HG03342 (cell line): ENCODE results near the gene LRP2BP.

Experiments
- ATAC-seq: cut with Tn5 transposase; IDR thresholded peaks from one replicate; pipeline ENCODE4 v1.9.1; 2021; ENCODE audit warnings: mild to moderate bottlenecking, moderate library complexity; ENCODE audit not compliant: unreplicated experiment

Gene LRP2BP

DNA sequence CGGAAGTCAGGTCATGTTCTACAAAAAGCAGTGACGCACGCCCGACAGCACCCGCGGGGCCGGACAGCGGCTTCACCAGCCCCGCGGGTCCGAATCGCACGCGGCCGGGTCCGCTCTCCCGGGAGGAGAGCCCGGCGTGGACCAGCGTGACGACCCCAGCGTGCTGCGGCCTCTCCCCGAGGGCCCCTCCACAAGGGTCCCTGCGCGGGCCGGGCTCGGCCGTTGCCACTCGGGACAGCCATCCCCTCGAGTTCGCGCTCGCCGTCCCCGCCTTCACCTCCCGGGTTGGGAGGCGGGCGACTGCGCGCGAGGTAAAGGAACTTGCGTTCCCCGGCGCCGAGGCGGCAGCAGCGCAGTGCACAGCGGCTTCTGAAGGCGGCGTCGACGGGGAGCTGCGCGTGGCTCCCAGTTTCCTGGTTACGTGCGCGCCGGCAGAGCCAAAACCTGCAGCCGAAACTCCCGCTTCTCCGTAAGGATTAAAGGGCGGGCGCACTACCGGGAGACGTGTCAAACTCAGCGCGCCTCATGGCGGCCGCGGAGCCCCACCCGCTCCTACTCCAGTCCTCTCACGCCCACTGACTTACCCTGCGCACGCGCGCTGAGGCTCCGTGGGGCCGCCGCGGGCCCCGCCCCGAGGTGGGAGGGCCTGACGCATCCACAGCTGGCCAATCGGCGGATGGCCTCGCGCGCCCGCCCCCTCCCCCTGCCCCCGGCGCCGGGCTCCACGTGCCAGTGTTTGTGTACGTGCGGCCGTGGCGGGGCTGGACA lies 416 bp upstream of the LRP2BP start:
- ATAC-seq: peak; percentile 80

DNA sequence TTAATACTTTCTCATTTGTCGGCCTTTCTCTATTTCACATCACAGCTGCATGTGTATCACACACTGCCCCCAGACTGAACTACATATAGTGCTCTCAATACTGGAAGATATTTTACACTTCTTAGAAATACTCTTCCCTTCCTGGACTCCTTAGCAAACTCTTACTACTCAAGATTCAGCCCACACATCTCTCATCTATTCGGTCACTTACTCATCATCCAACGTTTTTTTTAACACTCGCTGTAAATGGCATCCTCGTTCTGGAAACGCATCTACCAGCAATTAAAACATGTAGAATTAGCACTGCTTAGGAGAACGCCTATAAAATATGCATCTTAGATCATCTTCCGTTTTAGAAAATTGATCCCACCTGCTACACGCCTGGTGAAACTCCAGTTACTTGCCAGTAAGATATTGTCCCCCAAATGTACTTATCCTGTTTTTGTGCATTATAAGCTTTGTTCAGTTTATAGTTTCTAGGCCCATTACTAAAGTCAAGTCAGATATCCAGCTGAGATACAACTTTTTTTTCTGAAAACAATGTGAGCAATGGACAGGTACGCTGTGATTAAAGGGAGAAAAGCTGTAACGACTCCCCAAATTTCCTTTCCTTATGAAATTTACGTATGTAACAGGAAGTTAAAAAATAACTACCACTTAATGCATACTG lies 1.0 kb downstream of the LRP2BP start:
- ATAC-seq: no peak

GRCh38 chr4:185392156-185392555 lies 3.6 kb downstream of the LRP2BP start:
- ATAC-seq: no peak

DNA sequence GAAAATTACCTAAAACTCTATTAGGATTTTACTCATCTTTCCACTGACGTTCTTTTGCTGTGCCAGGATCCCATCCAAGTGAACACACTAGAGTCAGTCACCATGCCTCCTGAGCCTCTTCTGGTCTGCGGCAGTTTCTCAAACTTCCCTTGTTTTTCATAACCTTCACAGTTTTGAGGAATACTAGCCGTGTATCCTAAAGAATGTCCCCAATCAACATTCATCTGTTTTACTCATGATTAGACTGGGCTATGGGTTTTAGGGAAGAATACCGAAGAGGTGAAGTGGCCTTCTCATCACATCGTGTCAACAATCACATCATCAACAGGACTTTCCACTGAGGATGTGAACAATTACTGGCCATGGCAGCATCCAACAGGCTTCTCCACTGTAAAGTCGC lies 4.8 kb downstream of the LRP2BP start:
- no peak for ATAC-seq

DNA sequence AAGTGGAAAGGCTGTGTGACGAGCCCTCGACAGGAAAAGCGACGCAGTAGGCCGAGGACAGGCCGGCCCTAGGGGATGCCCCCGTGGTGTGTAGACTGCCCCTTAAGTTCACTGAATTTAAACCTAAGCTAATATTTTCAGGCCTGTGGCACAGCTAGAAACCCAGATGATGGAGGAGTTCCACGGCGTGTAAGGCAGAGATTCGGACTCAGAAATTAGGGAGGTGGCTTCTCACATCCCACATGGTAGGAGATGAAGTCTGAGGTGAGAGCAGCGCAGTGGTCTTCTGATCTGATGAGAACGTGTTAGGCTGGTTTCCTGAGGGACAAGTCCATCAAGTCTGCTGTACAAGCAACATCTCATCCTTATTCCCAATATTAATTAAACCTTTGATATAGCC lies 7.8 kb downstream of the LRP2BP start:
- ATAC-seq: no peak

GRCh38 chr4:185384930-185385331 lies 10.8 kb downstream of the LRP2BP start:
- no peak for ATAC-seq

DNA sequence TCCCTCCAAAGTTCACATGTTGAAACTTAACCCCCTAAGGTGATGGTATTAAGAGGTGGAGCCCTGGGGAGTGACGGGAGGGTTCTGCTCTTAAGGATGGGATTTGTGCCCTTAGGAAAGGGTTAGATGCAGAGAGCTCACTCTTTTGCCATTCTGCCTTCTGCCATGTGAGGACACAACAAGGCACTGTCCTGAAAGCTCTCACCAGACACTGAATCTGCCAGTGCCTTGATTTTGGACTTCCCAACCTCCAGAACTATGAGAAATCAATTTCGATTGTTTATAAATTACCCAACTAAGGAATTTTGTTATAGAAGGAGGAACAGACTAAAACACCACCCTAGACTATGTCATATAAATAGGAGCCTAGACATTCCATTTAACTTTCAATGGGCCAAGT lies 11.7 kb downstream of the LRP2BP start:
- ATAC-seq: no peak

DNA sequence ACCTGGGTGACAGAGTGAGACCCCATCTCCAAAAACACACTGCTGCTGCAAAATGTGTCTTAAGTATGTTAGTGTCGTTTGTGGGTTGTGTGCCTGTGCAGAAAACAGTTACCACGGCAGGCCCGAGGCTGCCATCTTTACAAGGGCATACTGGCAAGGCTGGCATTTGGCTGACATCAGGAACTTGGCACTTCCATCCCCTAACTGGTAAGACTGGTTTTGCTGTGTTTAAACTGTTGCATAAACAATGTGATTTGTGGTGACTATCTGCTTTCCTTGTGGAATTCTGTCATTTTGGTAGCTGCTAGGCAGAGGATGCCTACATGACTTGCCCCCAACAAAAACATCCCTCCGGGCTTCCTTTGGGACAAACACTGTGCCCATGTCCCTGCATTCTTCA lies 12.3 kb downstream of the LRP2BP start:
- no peak for ATAC-seq

- no peak for ATAC-seq
Observed at GRCh38 chr4:185382754-185383153, 13.0 kb downstream of the LRP2BP start.

DNA sequence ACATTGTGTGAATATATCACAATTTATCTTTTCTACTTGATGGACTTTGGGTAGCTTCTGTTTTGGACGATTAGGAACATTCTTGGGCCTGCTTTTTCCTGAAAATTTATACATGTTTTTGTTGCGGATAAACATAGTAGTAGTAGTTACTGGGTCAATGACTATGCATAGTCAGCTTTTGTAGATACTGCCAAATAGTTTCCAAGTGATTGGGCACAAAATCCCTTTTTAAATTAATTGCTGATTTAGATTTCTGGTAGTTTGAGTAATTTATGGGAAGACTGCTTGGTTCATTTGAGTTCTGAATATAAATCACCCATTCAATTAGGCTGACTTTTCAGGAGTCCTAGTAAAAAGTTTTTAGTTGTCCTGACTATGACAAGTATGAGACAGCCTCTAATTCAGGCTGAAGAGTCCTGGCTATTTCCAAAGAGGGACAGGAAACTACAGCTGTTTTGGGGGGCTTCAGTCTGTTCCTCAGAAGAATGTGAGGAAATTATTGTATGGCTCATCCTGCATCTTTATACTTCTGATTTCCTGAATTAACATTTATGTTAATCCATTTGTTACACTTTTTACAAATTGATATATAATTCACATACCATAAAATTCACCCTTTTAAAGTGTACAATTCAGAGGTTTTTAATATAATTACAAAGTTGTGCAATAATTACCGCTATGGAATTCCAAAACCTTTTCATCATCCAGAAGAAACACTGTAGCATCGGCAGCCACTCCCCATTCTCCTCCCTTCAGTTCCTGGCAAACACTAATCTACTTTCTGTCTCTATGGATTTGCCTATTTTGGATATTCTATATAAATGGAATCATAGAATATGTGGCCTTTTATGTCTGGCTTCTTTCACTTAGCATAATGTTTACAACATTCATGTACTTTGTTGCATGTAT lies 14.2 kb downstream of the LRP2BP start:
- no peak for ATAC-seq

DNA sequence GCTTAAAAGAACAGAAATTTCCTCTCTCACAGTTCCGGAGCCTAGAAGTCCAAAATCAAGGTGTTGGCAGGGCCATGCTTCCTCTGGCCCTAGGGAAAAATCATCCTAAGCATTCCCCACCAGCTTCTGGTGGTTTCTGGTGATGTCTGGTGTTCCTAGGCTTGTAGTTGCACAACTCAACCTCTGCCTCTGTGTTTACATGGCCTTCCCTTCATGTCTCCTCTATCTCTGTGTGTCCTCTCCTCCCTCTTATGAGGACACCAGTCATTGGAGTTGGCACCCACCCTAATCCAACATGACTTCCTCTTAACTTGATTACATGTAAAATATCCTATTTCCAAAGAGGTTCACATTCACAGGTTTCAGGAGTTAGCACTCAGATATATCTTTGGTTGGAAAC lies 15.4 kb downstream of the LRP2BP start:
- no peak for ATAC-seq

GRCh38 chr4:185379326-185380295 lies 16.1 kb downstream of the LRP2BP start:
- ATAC-seq: no peak

- ATAC-seq: no peak
Observed at GRCh38 chr4:185378264-185378663, 17.5 kb downstream of the LRP2BP start.

DNA sequence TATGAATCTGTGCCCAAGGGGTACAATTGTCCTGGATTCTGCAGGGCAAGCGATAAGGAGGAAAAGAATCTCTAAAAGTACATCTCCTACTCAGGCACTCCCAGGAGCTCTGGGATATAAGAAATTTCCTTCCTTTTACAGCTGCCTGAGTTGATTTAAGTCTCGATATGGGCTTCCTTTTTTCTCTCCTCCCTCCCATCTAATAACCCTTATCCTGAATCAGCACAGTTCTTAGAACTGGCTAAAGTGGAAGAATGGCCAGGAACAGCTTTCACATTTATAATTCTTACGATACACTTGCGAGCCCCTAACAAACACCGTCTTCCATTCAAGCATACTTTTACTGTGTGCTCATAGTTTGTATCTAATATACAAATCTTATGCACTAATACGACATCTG lies 21.2 kb downstream of the LRP2BP start:
- no peak for ATAC-seq

DNA sequence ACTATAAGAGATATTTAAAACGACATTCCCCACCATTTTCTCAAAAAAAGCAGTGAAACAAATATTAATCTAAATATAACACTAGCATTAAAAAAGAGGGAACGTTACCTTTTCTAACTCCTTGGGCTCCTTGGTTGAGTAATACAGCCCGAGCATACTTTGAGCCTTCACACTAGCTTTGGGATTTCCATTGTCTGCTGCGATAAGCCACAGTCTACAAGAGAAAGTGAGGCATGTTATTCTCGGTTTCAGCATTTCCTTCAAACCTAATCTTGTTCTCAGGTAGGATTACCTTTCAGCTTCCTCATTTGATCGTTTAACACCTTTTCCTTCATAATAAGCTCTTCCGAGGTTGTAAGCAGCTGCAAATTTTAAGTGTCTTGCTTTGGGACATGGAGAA lies 21.7 kb downstream of the LRP2BP start:
- ATAC-seq: no peak

GRCh38 chr4:185371702-185372101 lies 24.0 kb downstream of the LRP2BP start:
- ATAC-seq: no peak

DNA sequence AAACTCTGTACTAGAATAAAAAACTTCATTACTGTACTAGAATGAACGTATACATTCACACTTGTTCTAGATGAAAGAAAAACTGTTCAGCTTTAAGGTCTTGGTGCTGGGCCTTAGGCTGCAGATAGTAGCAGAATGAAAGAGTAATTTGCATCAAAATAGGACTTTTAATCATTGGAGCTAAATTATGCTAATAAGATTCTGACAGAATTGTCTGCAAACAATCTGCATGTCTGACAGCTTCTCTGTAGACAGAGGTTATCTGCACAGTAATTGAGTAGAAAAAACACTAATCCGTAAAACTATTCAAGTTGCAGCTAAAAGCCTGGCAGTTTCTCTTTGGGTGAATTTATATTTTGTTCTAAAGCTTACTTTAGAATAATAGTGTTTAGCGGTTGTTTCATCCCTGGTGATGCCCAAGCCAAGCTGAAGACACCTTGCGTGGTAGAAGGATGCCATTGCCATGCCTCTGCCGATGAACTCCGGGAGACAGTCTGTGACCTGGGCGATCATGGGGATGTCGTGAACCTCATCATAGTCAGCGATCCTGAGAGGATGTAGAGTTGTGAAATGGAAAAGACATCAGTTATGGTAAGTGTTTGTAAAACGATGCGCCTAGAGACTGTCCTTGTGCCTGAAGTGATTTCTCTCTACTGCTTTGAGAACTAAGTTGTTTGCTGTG lies 25.3 kb downstream of the LRP2BP start:
- no peak for ATAC-seq

GRCh38 chr4:185369731-185370130 lies 26.0 kb downstream of the LRP2BP start:
- ATAC-seq: no peak

DNA sequence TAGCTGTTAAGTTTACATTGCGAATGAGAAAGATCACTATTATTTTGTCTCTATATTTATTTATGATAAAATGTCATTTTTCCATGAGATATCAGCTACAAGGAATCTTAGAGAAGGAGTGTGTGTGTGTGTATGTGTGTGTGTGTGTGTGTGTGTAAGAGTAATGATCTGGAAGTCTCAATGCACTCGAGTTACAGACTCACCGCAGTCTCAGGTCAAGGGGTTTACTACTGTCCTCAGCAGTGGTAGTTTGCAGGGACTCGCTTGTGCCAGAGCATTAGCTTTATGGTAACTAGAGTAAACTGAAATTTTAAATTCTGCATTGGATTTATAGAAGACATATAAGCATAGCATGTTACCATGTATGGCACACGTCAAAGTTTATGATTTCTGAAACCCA lies 30.8 kb downstream of the LRP2BP start:
- ATAC-seq: no peak

DNA sequence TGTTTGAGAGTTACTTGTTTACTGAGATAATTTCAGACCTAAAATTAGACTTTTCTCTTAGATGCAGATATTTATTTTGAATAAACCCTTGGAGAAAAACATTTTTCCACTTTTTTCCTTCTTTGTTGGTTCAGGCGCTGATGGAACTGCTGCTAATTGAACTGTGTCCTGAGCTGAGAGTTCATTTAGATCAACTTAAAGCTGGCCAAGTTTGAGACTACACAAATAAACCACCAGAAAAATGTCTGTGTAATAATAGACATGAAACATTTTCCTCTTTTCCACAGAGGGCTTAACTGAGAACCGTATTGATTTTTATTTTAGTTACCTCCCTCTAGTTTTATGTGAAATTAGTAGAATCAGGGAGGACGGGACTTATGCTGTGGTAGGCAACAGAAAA lies 32.5 kb downstream of the LRP2BP start:
- ATAC-seq: no peak
